MM.1S (cell line): ENCODE measurements around the gene RPS27A.

Experiments
- EZH2 ChIP-seq: fragments of 300-600 bp; sonication (generic); optimal IDR thresholded peaks from 2 replicates; pipeline ENCODE3; 2017; ENCODE audit warnings: low read depth, mild to moderate bottlenecking, antibody characterized with exemption, low read length, mixed read lengths
- EZH2phosphoT487 ChIP-seq: fragments of 300-600 bp; sonication (generic); IDR thresholded peaks from 2 replicates; pipeline ENCODE4 v1.6.1; 2018; ENCODE audit warnings: antibody characterized with exemption, low read length
- TF ChIP-seq, protein P1 (sequence below): fragments of 300-600 bp; sonication (generic); IDR thresholded peaks from 2 replicates; pipeline ENCODE4 v1.5.1; 2016; ENCODE audit warnings: antibody characterized with exemption, low read length, mixed read lengths

DNA sequence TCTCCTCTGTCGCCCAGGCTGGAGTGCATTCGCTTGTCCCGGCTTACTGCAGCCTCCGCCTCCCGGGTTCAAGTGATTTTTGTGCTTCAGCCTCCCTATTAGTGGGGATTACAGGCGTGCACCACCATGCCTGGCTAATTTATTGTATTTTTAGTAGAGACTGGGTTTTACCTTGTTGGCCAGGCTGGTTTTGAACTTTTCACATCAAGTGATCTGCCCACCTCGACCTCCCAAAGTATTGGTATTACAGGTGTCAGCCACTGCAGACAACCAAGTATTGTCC is 1.1 kb downstream of the RPS27A start:
- TF ChIP-seq, protein P1, sequence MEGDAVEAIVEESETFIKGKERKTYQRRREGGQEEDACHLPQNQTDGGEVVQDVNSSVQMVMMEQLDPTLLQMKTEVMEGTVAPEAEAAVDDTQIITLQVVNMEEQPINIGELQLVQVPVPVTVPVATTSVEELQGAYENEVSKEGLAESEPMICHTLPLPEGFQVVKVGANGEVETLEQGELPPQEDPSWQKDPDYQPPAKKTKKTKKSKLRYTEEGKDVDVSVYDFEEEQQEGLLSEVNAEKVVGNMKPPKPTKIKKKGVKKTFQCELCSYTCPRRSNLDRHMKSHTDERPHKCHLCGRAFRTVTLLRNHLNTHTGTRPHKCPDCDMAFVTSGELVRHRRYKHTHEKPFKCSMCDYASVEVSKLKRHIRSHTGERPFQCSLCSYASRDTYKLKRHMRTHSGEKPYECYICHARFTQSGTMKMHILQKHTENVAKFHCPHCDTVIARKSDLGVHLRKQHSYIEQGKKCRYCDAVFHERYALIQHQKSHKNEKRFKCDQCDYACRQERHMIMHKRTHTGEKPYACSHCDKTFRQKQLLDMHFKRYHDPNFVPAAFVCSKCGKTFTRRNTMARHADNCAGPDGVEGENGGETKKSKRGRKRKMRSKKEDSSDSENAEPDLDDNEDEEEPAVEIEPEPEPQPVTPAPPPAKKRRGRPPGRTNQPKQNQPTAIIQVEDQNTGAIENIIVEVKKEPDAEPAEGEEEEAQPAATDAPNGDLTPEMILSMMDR, result no peak
- TF ChIP-seq EZH2 (no peak), EZH2phosphoT487 (no peak)
